ENCODE data around the gene KHK.

- TF ChIP-seq GATA2 (IDR thresholded peaks at IDR 0.05; ENCODE audit: low read depth, low read length): no peak
- no peak for TF ChIP-seq GATA3 (IDR thresholded peaks at IDR 0.05; ENCODE audit: low read depth, low read length)
Observed at GRCh38 chr2:27076323-27076722, 10.2 kb upstream of the KHK start.
